ENCODE results near the gene DKK3. TPM values are rescaled to one million over a fixed set of nuclear protein-coding genes. Genes with fewer than 3 reads are reported as not detected.
"Not testable (repeated sequence)": the region's sequence is repeated elsewhere in the genome, so short reads cannot be mapped to it uniquely, and the experiment has no call there.

The DKK3 gene
- total RNA-seq, 3 donors from 2014 or later (not counting 1 experiment from before 2014, with no cell fraction given), result 0.16 to 0.70 TPM; not detected in 1

DNA sequence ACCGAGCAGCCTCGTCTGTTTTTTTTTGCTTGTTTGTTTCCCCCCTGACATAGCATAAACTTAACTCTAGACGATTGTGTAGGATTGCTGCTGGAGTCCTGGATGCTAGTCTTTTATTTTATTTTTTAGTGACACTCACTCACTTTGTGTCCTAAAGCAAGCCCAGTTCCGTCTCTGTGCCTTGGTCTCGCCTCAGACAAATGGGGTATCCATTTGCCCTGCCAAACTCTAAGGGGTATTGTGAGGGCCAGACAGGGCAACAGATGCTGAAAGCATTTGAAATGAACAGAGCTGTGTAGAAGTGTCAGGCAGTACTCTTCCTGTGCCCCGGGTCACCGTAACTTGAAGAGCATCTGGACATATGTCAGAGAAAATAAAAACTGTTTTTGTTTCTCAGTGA, 34.8 kb upstream of the DKK3 start:
- H3K9me3 Mint-ChIP-seq, result no peaks in the 10 kb centered on the region
- intact Hi-C loops (cut with micrococcal nuclease), result loop anchor here (5.0 to 10.0 kb wide), 2 partner anchors 111 to 842 kb away; no protein-coding TSS in a partner anchor

DNA sequence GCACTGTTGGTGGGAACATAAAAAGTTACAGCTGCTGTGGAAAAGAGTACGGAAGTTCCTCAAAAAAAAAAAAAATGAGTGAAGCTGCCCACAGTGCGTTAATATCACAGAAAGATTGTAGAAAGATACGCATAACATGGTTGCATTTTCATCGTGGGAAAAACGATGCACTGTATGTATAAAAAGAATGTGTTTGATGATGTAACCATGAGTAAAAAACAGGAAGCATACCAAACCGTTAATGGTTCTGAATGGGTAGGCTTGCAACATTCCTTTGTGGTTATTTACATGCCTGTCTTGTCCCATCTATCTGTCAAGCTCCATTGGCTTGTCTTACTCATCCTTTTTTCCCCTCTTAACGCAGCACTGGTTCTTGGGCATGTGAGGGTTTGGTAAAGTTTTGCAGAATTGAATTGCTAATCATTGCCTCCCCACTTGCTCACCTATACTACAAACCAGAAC, 33.8 kb upstream of the DKK3 start:
- TF ChIP-seq, protein P1, sequence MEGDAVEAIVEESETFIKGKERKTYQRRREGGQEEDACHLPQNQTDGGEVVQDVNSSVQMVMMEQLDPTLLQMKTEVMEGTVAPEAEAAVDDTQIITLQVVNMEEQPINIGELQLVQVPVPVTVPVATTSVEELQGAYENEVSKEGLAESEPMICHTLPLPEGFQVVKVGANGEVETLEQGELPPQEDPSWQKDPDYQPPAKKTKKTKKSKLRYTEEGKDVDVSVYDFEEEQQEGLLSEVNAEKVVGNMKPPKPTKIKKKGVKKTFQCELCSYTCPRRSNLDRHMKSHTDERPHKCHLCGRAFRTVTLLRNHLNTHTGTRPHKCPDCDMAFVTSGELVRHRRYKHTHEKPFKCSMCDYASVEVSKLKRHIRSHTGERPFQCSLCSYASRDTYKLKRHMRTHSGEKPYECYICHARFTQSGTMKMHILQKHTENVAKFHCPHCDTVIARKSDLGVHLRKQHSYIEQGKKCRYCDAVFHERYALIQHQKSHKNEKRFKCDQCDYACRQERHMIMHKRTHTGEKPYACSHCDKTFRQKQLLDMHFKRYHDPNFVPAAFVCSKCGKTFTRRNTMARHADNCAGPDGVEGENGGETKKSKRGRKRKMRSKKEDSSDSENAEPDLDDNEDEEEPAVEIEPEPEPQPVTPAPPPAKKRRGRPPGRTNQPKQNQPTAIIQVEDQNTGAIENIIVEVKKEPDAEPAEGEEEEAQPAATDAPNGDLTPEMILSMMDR (IDR thresholded peaks at IDR 0.05), result no peak
- Histone ChIP-seq H3K4me3 (ENCODE audit: low read length) (no peak overlapping the region), H3K27ac (ENCODE audit: low read length) (no peak overlapping the region), H3K36me3 (ENCODE audit: control insufficient read depth, insufficient read depth, low read length) (no peaks in the 10 kb centered on the region), H3K27me3 (ENCODE audit: control insufficient read depth, insufficient read depth, low read length) (no peaks in the 10 kb centered on the region), H3K9me3 (ENCODE audit: control insufficient read depth, insufficient read depth, low read length) (no peaks in the 10 kb centered on the region), H3K4me1 (ENCODE audit: control insufficient read depth, insufficient read depth, low read length) (peaks cover 2% of the 10 kb centered on the region)
- Mint-ChIP-seq H3K9me3 (no peaks in the 10 kb centered on the region), H3K36me3 (no peaks in the 10 kb centered on the region), H3K4me3 (no peak overlapping the region), H3K27me3 (ENCODE audit: low read depth in 2 of 2) (peaks cover 5 to 13% of the 10 kb centered on the region in 2 donors), H3K27ac (no peak overlapping the region), H3K4me1 (peaks cover 0 to 3% of the 10 kb centered on the region in 2 donors)
- DNase-seq (no peak), ATAC-seq (peak in 1 of 3 donors; percentile 46)
- intact Hi-C loops (cut with micrococcal nuclease), result loop anchor here (5.0 to 10.0 kb wide), 2 partner anchors 110 to 843 kb away; no protein-coding TSS in a partner anchor
- 54% methylated on average over 6 of the region's 7 CpGs for WGBS (ENCODE audit: insufficient coverage)

More for the DNA sequence above, 34.8 kb upstream of the DKK3 start:
- H3K36me3 Mint-ChIP-seq, result no peaks in the 10 kb centered on the region
- peaks cover 8 to 17% of the 10 kb centered on the region in 2 donors for H3K27me3 Mint-ChIP-seq (ENCODE audit: low read depth in 2 of 2)
- no peaks in the 10 kb centered on the region for H3K36me3 ChIP-seq (ENCODE audit: control insufficient read depth, insufficient read depth, low read length)
- 91% methylated on average over 6 of the region's 7 CpGs for WGBS (ENCODE audit: insufficient coverage)
- ATAC-seq (no peak), DNase-seq (no peak)
- no peak overlapping the region for H3K4me3 ChIP-seq (ENCODE audit: low read length)
- H3K27ac Mint-ChIP-seq, result no peak overlapping the region
- peaks cover 0 to 7% of the 10 kb centered on the region in 2 donors for H3K4me1 Mint-ChIP-seq
- no peaks in the 10 kb centered on the region for H3K9me3 ChIP-seq (ENCODE audit: control insufficient read depth, insufficient read depth, low read length)
- H3K4me3 Mint-ChIP-seq, result no peak overlapping the region
- H3K27me3 ChIP-seq (ENCODE audit: control insufficient read depth, insufficient read depth, low read length), result no peaks in the 10 kb centered on the region
- TF ChIP-seq, protein P1 (IDR thresholded peaks at IDR 0.05), result no peak
- H3K4me1 ChIP-seq (ENCODE audit: control insufficient read depth, insufficient read depth, low read length), result peaks cover 9% of the 10 kb centered on the region
- H3K27ac ChIP-seq (ENCODE audit: low read length), result no peak overlapping the region

DNA sequence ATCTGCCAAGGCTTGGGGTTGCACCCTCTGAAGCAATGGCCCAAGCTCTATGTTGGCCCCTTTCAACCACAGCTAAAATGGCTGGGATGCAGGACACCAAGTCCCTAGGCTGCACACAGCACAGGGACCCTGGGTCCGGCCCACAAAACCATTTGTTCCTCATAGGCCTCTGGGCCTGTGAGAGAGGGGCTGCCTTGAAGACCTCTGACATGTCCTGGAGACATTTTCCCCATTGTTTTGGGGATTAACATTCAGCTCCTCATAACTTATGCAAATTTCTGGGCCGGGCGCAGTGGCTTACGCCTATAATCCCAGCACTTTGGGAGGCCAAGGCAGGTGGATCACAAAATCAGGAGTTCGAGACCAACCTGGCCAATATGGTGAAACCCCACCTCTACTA, 32.3 kb upstream of the DKK3 start:
- 94% methylated on average over 5 of the region's 5 CpGs for WGBS (ENCODE audit: insufficient coverage)
- H3K9me3 ChIP-seq (ENCODE audit: control insufficient read depth, insufficient read depth, low read length); H3K36me3 Mint-ChIP-seq; H3K36me3 ChIP-seq (ENCODE audit: control insufficient read depth, insufficient read depth, low read length); H3K4me3 ChIP-seq (ENCODE audit: low read length); H3K4me1 Mint-ChIP-seq; DNase-seq; H3K9me3 Mint-ChIP-seq; H3K4me1 ChIP-seq (ENCODE audit: control insufficient read depth, insufficient read depth, low read length); H3K27ac Mint-ChIP-seq; ATAC-seq; H3K27ac ChIP-seq (ENCODE audit: low read length); H3K27me3 ChIP-seq (ENCODE audit: control insufficient read depth, insufficient read depth, low read length); H3K4me3 Mint-ChIP-seq: not testable (repeated sequence)
- intact Hi-C loops (cut with micrococcal nuclease), result loop anchor here (5.0 to 10.0 kb wide), 2 partner anchors 108 to 844 kb away; no protein-coding TSS in a partner anchor
- peaks cover 13% of the 10 kb centered on the region in 2 donors for H3K27me3 Mint-ChIP-seq (ENCODE audit: low read depth in 2 of 2)

DNA sequence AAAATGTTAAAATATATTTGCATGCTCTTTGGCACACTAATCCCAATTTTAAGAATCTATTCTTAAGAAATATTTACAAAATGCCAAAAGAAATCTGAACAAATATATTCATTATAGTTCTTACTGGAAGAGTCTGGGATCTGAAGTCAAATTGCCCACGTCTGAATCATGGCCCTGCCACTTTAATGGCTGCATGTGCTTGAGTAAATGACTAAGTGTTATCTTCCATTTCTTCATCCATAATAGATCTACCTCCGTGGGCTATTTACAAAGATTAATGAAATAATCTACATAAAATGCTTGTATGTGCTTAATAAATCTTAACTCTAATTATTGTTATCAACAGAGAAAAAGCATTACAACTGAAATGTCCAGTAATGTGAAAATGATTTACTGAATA, 24.5 kb upstream of the DKK3 start:
- Histone ChIP-seq H3K27ac (ENCODE audit: low read length) (no peak overlapping the region), H3K4me1 (ENCODE audit: control insufficient read depth, insufficient read depth, low read length) (no peaks in the 10 kb centered on the region), H3K27me3 (ENCODE audit: control insufficient read depth, insufficient read depth, low read length) (no peaks in the 10 kb centered on the region), H3K9me3 (ENCODE audit: control insufficient read depth, insufficient read depth, low read length) (no peaks in the 10 kb centered on the region), H3K36me3 (ENCODE audit: control insufficient read depth, insufficient read depth, low read length) (no peaks in the 10 kb centered on the region), H3K4me3 (ENCODE audit: low read length) (no peak overlapping the region)
- no peak overlapping the region for H3K4me3 Mint-ChIP-seq
- H3K36me3 Mint-ChIP-seq, result no peaks in the 10 kb centered on the region
- no peak for DNase-seq
- H3K9me3 Mint-ChIP-seq, result no peaks in the 10 kb centered on the region
- no peak overlapping the region for H3K27ac Mint-ChIP-seq
- no peak for ATAC-seq
- intact Hi-C loops (cut with micrococcal nuclease), result no loop called here
- H3K4me1 Mint-ChIP-seq, result no peaks in the 10 kb centered on the region
- no CpG with 5 or more reads among the region's 2 CpGs for whole genome bisulfite sequencing (ENCODE audit: insufficient coverage)
- H3K27me3 Mint-ChIP-seq (ENCODE audit: low read depth in 2 of 2), result peaks cover 20 to 34% of the 10 kb centered on the region in 2 donors
- TF ChIP-seq, protein P1 (IDR thresholded peaks at IDR 0.05), result no peak
